ENCODE results near the gene CCDC81. TPM values are rescaled to one million over a fixed set of nuclear protein-coding genes. Genes with fewer than 3 reads are reported as not detected.

The CCDC81 gene
- polyA plus RNA-seq, 1 donor (not counting 4 experiments of a cell fraction or from before 2014, with no cell fraction given), result 0.42 TPM

DNA sequence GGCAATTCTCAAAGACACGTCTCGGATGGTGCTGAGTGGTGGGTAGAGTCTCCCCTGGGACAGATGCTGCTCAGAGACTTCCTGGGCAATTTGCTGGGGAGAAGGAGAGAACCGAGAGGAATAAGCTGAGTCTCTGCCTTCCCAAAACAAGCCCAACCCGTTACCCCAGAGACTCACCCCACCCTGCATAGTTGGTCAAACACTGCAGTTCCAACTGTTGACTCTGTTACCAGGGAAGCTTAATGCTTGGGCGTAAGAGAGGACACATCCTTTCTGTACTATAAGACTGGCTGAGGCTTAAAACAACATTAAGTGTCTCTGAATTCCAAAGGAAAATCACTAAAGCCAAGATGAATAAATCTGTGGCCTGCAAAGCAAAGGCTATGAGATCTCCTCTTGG, 68.1 kb downstream of the CCDC81 start:
- FAIRE-seq (no peak), DNase-seq (ENCODE audit: low read depth, low spot score) (no peak)
- no peaks in the 10 kb centered on the region for H3K9me3 ChIP-seq (ENCODE audit: control insufficient read depth, low read depth, low read length)
- H3K4me2 ChIP-seq (ENCODE audit: control insufficient read depth, extremely low read depth, insufficient read depth, low read depth, low read length), result no peak overlapping the region
- H3K27me3 ChIP-seq (ENCODE audit: control insufficient read depth, extremely low read depth, insufficient read depth, low read length), result no peaks in the 10 kb centered on the region
- TF ChIP-seq, protein P1, sequence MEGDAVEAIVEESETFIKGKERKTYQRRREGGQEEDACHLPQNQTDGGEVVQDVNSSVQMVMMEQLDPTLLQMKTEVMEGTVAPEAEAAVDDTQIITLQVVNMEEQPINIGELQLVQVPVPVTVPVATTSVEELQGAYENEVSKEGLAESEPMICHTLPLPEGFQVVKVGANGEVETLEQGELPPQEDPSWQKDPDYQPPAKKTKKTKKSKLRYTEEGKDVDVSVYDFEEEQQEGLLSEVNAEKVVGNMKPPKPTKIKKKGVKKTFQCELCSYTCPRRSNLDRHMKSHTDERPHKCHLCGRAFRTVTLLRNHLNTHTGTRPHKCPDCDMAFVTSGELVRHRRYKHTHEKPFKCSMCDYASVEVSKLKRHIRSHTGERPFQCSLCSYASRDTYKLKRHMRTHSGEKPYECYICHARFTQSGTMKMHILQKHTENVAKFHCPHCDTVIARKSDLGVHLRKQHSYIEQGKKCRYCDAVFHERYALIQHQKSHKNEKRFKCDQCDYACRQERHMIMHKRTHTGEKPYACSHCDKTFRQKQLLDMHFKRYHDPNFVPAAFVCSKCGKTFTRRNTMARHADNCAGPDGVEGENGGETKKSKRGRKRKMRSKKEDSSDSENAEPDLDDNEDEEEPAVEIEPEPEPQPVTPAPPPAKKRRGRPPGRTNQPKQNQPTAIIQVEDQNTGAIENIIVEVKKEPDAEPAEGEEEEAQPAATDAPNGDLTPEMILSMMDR (optimal IDR thresholded peaks at IDR 0.05 in 1 of 3, IDR thresholded peaks at IDR 0.05 in 1 of 3, conservative IDR thresholded peaks at IDR 0.05 in 1 of 3; ENCODE audit: extremely low read depth in 1 of 3, insufficient read depth in 2 of 3, low read length in 3 of 3), result no peak
- no peaks in the 10 kb centered on the region for H3K79me2 ChIP-seq (ENCODE audit: control insufficient read depth, insufficient read depth, low read length)
- no peak overlapping the region for H3K27ac ChIP-seq (ENCODE audit: control insufficient read depth, insufficient read depth, low read length)
- no peak overlapping the region for H2AFZ ChIP-seq (ENCODE audit: control insufficient read depth, low read length)
- H3K36me3 ChIP-seq (ENCODE audit: control insufficient read depth in 2 of 2, extremely low read depth in 1 of 2, insufficient read depth in 2 of 2, low read length in 2 of 2), result no peaks in the 10 kb centered on the region
- no peaks in the 10 kb centered on the region for H4K20me1 ChIP-seq (ENCODE audit: control insufficient read depth, extremely low read depth, insufficient read depth, low read length)
- H3K4me3 ChIP-seq (ENCODE audit: control insufficient read depth in 2 of 3, extremely low read depth in 1 of 3, insufficient read depth in 2 of 3, low read depth in 1 of 3, low read length in 3 of 3), result no peak overlapping the region
- H3K9me1 ChIP-seq (ENCODE audit: control insufficient read depth, extremely low read depth, insufficient read depth, low read length), result no peaks in the 10 kb centered on the region
- no peak overlapping the region for H3K9ac ChIP-seq (ENCODE audit: control insufficient read depth, extremely low read depth, insufficient read depth, low read length)
- dilution Hi-C loops (cut with MboI; ENCODE audit: extremely low pct_ligation_motif_present, low sequenced_read_pairs), result no loop called here
- H3K4me1 ChIP-seq (ENCODE audit: control insufficient read depth, extremely low read depth, insufficient read depth, low read length), result no peaks in the 10 kb centered on the region

DNA sequence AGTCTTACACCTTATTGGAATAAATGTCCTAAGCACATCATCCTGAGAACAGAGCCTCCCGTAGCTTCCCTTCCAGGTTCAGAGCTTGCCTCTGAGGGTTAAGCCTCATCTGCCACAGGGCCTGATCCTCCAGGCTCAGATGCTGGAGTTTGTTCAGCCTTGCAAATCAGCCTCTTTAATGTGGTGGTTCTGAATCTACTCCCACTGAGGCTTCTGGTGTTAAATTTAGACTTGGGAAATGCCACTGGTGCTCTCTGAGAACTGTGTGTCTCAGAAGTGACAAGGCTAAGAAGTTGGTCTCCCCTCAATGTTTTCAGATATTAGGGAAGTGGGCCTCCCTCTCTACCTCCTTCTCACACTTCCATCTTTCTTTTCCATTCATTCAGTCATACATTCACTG, 68.7 kb downstream of the CCDC81 start:
- no peak overlapping the region for H2AFZ ChIP-seq (ENCODE audit: control insufficient read depth, low read length)
- no peak for FAIRE-seq
- no peaks in the 10 kb centered on the region for H3K9me1 ChIP-seq (ENCODE audit: control insufficient read depth, extremely low read depth, insufficient read depth, low read length)
- dilution Hi-C loops (cut with MboI; ENCODE audit: extremely low pct_ligation_motif_present, low sequenced_read_pairs), result no loop called here
- H4K20me1 ChIP-seq (ENCODE audit: control insufficient read depth, extremely low read depth, insufficient read depth, low read length), result no peaks in the 10 kb centered on the region
- DNase-seq (ENCODE audit: low read depth, low spot score), result no peak
- H3K4me1 ChIP-seq (ENCODE audit: control insufficient read depth, extremely low read depth, insufficient read depth, low read length), result no peaks in the 10 kb centered on the region
- no peaks in the 10 kb centered on the region for H3K36me3 ChIP-seq (ENCODE audit: control insufficient read depth in 2 of 2, extremely low read depth in 1 of 2, insufficient read depth in 2 of 2, low read length in 2 of 2)
- no peaks in the 10 kb centered on the region for H3K79me2 ChIP-seq (ENCODE audit: control insufficient read depth, insufficient read depth, low read length)
- no peaks in the 10 kb centered on the region for H3K9me3 ChIP-seq (ENCODE audit: control insufficient read depth, low read depth, low read length)
- no peak overlapping the region for H3K9ac ChIP-seq (ENCODE audit: control insufficient read depth, extremely low read depth, insufficient read depth, low read length)
- H3K4me3 ChIP-seq (ENCODE audit: control insufficient read depth in 2 of 3, extremely low read depth in 1 of 3, insufficient read depth in 2 of 3, low read depth in 1 of 3, low read length in 3 of 3), result no peak overlapping the region
- no peak overlapping the region for H3K27ac ChIP-seq (ENCODE audit: control insufficient read depth, insufficient read depth, low read length)
- no peak overlapping the region for H3K4me2 ChIP-seq (ENCODE audit: control insufficient read depth, extremely low read depth, insufficient read depth, low read depth, low read length)
- no peaks in the 10 kb centered on the region for H3K27me3 ChIP-seq (ENCODE audit: control insufficient read depth, extremely low read depth, insufficient read depth, low read length)
- TF ChIP-seq, protein P1 (optimal IDR thresholded peaks at IDR 0.05 in 1 of 3, IDR thresholded peaks at IDR 0.05 in 1 of 3, conservative IDR thresholded peaks at IDR 0.05 in 1 of 3; ENCODE audit: extremely low read depth in 1 of 3, insufficient read depth in 2 of 3, low read length in 3 of 3), result no peak
- TF ChIP-seq EZH2 (IDR thresholded peaks at IDR 0.05; ENCODE audit: low read length), result no peak
